Activated T-cell treated with anti-CD3 and anti-CD28 coated beads, Interleukin-2, amount 50 U/mL, for 72 hours (primary cell): ENCODE measurements around the gene PLA2G4F. TPM values are rescaled to one million over a fixed set of nuclear protein-coding genes. Genes with fewer than 3 reads are reported as not detected.

Experiments
- ATAC-seq, 2 donors: fragments of 150-1000 bp; cut with Tn5 transposase; replicated peaks in 1 of 2; 2 replicates each; pipeline ENCODE4 v1.10.0; 2021; ENCODE audit warnings: moderate library complexity in 2 of 2, mild to moderate bottlenecking in 1 of 2
- DNase-seq, 2 donors: peaks; one replicate each; pipeline ENCODE4 v3.0.0; 2021 to 2022; ENCODE audit warnings: mixed read lengths in 1 of 2
- H3K27ac Mint-ChIP-seq: one replicate; pipeline ENCODE4 v1.8.0; 2022; ENCODE audit warnings: mild to moderate bottlenecking, moderate library complexity, mixed read lengths
- H3K27me3 Mint-ChIP-seq: one replicate; pipeline ENCODE4 v1.8.0; 2022; ENCODE audit warnings: low read depth, mixed read lengths
- H3K36me3 Mint-ChIP-seq, 2 donors: one replicate each; pipeline ENCODE4 v1.8.0; 2022; ENCODE audit warnings: mixed read lengths in 2 of 2, mild to moderate bottlenecking in 1 of 2; ENCODE audit not compliant: insufficient read depth in 2 of 2
- H3K4me1 Mint-ChIP-seq: one replicate; pipeline ENCODE4 v1.8.0; 2022; ENCODE audit warnings: low read depth, mixed read lengths
- H3K4me3 Mint-ChIP-seq, 2 donors: one replicate each; pipeline ENCODE4 v1.8.0; 2022; ENCODE audit warnings: mild to moderate bottlenecking in 2 of 2, mixed read lengths in 2 of 2, moderate library complexity in 2 of 2
- H3K9me3 Mint-ChIP-seq, 2 donors: one replicate each; pipeline ENCODE4 v1.8.0; 2022; ENCODE audit warnings: mixed read lengths in 2 of 2
- total RNA-seq, 2 donors: library from RNA; stranded (reverse); gene quantifications; one replicate each; pipeline ENCODE4 v1.2.3, GENCODE V29; 2022

PLA2G4F gene
- total RNA-seq, 2 donors from 2014 or later: 0.07 TPM; not detected in 1

GRCh38 chr15:42090370-42090769, 66.1 kb downstream of the PLA2G4F start:
- ATAC-seq: no peak
- Mint-ChIP-seq H3K4me1 (peaks cover 7% of the 10 kb centered on the region), H3K27me3 (peaks cover 16% of the 10 kb centered on the region), H3K36me3 (no peaks in the 10 kb centered on the region), H3K9me3 (no peaks in the 10 kb centered on the region), H3K27ac (no peak overlapping the region), H3K4me3 (no peak overlapping the region)
- DNase-seq: no peak

- H3K27ac Mint-ChIP-seq: no peak overlapping the region
- peaks cover 7% of the 10 kb centered on the region for H3K4me1 Mint-ChIP-seq
- H3K36me3 Mint-ChIP-seq: no peaks in the 10 kb centered on the region
- DNase-seq (no peak), ATAC-seq (no peak)
- H3K4me3 Mint-ChIP-seq: no peak overlapping the region
- H3K27me3 Mint-ChIP-seq: peaks cover 16% of the 10 kb centered on the region
- no peaks in the 10 kb centered on the region for H3K9me3 Mint-ChIP-seq
These were observed 66.5 kb downstream of the PLA2G4F start for GRCh38 chr15:42089942-42090341.

Other genes with a start within 250 kb of the PLA2G4F start
- 10 to 100 TPM; 22.6 to 32.7 TPM for gene EHD4, start 184.1 kb downstream of the PLA2G4F start, total RNA-seq
- gene PLA2G4E, start 135.6 kb downstream of the PLA2G4F start, total RNA-seq: not detected
- gene PLA2G4D, start 62.1 kb downstream of the PLA2G4F start, total RNA-seq: not detected
- 10 to 100 TPM; 79.8 to 95.3 TPM for gene VPS39, start 51.7 kb upstream of the PLA2G4F start, total RNA-seq
- gene GANC, start 116.6 kb upstream of the PLA2G4F start, total RNA-seq: 10 to 100 TPM; 27.3 to 34.1 TPM
- 10 to 100 TPM; 40.6 to 42.5 TPM for gene TMEM87A, start 116.8 kb upstream of the PLA2G4F start, total RNA-seq
- gene CAPN3, start 202.9 kb upstream of the PLA2G4F start, total RNA-seq: 1 to 10 TPM; 9.0 to 9.2 TPM